ENCODE results near the gene VTN.
A peak's percentile ranks its signal among the peaks of the same experiment; 100 is the strongest.
"Not testable (repeated sequence)": the region's sequence is repeated elsewhere in the genome, so short reads cannot be mapped to it uniquely, and the experiment has no call there.

The VTN gene

GRCh38 chr17:28339431-28339830, 30.7 kb downstream of the VTN start:
- DNase-seq = no peak

DNA sequence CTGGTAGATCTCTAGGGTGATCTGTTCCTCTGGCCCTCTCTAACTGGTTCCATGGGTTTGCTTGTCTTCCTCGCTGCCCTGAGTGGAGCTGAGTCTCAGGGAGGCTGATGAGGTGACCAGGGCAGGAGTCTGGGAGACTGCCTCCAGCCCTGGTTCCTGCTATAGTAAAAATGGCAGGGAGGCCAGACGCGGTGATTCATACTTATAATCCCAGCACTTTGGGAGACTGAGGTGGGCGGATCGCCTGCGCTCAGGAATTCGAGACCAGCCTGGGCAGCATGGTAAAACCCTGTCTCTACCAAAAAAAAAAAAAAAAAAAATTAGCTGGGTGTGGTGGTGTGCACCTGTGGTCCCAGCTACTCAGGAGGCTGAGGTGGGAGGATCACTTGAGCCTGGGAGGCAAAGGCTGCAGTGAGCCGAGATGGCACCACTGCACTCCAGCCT, 31.3 kb downstream of the VTN start:
- DNase-seq = not testable (repeated sequence)

DNA sequence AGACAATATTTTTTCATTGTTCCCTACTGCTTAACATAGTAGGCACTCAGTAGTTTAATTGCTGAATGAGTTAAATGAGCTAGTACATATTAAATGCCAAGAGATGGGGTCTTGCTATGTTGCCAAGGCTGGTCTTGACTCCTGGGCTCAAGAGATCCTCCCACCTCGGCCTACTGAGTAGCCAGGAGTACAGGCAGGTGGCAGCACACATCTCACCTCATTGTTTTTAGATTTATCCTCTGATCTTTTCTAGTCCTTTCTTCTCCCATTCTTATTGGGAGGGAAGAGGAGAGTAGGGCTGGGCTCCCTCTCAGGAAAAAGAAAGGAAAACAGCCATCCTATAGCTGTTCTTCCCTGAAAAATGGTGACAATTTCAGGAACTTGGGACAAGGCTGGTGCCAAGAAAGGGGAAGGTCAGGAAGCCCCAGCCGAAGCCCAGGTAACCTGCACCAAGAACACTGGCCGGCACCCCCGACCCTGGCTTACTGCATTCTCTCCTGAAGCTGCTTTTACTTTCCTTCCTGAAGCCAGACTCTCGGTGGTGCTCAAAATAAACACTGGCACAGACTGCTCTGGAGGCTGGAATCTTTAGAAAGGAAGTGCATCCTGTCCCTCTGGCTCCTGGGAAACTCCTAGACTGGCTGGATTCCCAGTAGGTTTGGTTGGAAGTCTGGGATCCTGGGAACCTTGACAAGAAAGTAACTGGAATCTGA, 31.9 kb downstream of the VTN start:
- DNase-seq = no peak

- DNase-seq = peak; percentile 23
Observed at GRCh38 chr17:28335959-28336871, 33.9 kb downstream of the VTN start.

DNA sequence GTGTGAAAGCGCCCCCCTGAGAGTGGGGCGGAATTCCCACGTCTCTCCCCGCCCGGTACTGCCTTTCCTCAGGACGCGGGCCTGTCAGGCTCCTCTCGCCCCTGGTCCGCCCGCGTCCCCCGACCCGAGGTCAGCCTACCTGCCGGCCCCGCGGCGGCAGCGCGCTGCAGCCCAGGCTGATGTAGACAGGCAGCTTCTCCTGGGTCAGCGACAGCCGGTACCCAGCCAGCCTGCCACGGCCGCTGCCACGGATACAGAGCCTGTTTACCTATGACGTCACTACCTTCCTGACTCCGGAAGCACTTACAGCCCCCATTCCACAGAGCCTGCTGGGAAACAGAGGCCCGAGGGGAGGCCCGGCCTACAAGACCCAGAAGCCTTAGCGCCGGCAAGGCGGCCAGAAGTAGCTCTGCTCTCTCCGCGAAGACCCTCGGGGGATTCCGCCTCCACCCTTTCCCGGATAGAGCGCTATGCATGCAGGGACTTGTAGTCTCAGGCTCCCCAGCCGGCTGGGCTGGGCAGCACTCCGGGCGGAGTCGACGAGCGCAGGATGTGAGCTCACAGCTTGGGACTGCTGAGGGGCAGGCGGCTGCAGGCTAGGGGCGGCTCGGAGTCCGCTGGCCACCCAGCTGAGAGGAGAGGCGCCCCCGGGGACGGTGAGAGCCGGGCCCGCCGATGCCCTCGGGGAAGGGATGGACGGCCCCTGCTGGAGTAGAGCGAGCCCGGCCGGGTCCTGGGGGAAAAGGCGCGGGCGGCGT, 34.7 kb downstream of the VTN start, which contains the start of the genes IFT20 and TNFAIP1:
Gene IFT20, minus strand, starts transcription at position 272 of the 758 bp plus-strand sequence. CDS start 3,487 bp downstream, outside the sequence.
Gene TNFAIP1, plus strand, starts transcription at position 561 of the 758 bp plus-strand sequence. CDS start 3,761 bp downstream, outside the sequence.
- peak; percentile 100 for DNase-seq

- DNase-seq = no peak
Observed at GRCh38 chr17:28334666-28335200, 35.4 kb downstream of the VTN start.

DNA sequence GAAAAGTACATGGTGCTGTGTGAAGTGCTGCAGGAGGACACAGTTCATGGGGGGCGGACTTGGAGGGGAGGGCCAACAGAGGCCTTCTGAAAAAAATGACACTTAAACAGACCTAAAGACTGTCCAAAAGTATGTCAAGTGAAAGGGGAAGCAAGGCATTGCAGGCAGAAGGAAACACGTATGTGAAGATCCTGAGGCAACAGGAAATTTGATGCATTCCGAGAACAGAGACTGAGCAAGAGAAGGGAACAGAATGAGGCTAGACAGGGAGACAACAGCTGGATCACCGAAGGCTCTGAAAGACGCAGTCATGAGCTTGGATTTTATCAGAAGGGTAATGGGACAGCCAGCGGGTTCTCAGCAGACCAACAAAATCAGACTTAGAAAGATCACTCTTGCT, 35.9 kb downstream of the VTN start:
- no peak for DNase-seq

DNA sequence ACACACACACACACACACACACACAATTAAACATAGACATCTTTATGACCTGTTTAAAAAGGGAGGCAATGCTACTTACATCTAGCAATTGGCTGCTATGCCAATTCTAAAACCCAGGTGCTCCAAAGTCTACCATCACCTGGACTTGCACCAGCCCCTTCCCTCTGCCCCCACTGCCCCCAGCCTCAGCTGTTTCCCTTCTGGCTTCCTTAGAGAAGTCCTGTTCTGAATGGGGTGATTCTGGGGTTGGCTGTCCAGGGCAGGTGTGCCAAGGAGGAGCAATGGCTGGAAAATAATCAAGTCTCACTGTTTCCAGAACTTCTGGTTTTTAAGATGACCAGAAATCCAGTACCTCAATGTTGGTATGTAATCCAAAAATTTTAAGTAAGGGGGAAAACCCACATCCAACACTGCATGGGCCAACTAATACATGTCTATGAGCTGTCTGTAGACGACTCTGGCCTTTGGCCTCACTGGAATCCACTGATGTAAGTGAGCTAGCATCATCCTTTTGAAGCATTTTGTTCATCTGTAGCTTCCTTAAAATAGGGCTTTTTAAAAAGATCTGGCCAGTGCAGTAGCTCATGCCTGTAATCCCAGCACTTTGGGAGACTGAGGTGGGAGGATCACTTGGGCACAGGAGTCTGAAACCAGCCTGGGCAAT, 36.9 kb downstream of the VTN start:
- no peak for DNase-seq

DNA sequence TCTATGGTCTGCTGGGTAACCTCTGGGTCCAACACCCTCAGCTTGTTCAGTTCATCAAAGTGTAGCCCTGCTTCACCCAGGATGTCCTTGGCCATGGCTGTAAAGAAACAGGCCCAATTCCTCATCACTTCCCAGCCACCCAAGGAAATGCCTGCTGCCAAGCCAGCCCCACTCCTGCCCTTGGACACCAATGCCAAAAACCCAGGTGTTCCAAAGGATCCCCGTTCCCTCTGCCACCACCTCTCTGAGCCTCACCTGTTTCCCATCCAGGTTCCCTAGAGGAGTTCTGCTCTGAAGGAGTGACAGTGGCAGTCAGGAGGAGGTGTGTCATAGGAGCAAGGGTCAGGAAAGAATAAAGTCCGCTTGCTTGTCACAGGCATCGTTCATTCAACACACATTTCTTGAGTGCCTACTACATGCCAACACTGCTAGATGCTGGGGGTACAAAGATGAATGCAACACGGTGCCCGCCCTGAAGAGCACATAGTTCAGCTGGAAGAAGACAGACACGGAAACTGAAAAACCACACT, 38.2 kb downstream of the VTN start:
- DNase-seq = no peak

DNA sequence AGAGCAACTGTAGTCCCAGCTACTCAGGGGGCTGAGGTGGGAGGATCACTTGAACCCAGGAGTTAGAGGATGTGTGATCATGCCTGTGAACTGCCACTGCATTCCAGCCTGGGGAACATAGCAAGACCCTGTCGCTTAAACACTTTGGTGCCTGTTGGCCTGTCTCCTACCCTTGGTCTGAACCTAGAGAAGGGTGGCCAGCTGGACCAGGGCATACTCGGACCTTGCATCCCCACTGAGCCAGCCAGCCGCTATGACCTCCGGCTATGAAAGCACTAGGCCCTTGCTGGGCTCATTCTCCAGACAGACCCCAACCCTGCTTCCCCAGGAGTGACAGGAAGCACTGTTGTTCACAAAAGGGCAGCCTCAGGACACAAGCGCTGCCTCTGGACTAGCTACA, 39.4 kb downstream of the VTN start:
- DNase-seq = no peak

- no peak for DNase-seq
Observed at GRCh38 chr17:28328325-28328724, 41.8 kb downstream of the VTN start.

- DNase-seq = no peak
Observed at GRCh38 chr17:28327709-28328108, 42.4 kb downstream of the VTN start.

GRCh38 chr17:28327031-28327607, 43.0 kb downstream of the VTN start:
- DNase-seq = no peak

DNA sequence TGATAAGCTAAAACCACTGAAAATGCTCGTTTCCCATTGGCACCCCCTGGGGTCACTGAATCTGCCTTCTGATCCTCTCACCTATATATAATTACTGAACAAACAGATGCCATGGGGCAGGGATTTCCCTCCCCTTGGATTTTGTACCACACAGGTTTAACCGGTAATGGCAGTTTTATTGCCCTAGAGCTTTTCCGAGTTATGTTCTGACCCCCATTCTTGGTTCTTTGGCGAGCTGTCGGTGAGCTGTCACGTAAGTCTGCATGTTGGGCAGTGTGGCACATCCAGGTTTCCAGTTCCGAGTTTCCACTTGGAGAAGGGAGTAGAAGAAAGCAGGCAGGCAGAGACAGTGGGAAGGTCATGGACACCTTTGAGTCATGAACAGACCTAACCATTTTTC, 44.0 kb downstream of the VTN start:
- no peak for DNase-seq

DNA sequence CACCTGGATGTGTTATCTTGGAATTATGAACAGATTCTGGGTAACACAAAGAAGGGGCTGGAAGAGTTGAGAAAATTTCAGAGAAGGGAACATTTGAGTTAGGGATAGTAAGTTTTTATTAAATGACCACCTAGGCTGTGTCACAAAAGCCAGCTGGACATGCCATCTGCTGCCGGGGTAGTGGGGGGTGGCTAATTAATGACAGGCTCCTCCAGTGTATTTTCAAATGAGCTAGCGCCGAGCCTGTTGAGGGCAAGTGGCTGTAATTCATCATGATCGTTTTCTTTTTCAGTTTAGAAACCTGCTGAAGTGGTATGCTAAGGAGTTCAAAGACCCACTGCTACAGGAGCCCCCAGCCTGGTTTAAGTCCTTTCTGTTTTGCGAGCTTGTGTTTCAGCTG, 44.9 kb downstream of the VTN start:
- DNase-seq = peak; percentile 97

- DNase-seq = no peak
Observed at GRCh38 chr17:28324781-28325180, 45.3 kb downstream of the VTN start.

- no peak for DNase-seq
Observed at GRCh38 chr17:28324267-28324745, 45.8 kb downstream of the VTN start.

GRCh38 chr17:28320215-28321061, 49.7 kb downstream of the VTN start:
- no peak for DNase-seq

DNA sequence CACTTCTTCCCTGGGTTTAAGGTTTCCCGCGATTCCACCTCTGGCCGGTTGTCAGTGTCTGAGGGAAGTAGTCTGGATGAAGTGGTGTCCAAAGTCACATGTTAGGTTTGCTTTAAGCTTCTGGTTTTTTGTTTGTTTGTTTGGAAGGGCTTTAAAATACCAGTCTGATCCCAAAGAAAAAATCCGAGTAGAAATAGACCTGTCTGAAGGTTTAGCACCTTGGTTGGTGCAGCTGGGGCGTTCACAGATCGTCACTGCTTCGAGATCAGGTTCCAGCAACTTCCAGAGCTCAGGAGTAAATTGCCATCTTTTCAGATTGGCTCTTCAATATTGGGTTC, 50.5 kb downstream of the VTN start:
- DNase-seq = no peak

GRCh38 chr17:28318759-28319597, 51.1 kb downstream of the VTN start, which contains the start of gene TMEM97:
TSS of gene TMEM97 (plus strand) at chr17:28319200. CDS start at chr17:28319240, 40 bp downstream.
- DNase-seq = peak; percentile 99

All from NCI-H524 treated with DMSO at 0.1 percent for 48 hours (cell line).